GM21528 (cell line): Measurements from ENCODE around the gene NDUFA5.
"Not testable (repeated sequence)": the region's sequence is repeated elsewhere in the genome, so short reads cannot be mapped to it uniquely, and the experiment has no call there.

ENCODE experiments used
- ATAC-seq: cut with Tn5 transposase; IDR thresholded peaks from one replicate; pipeline ENCODE4 v1.9.1; 2021; ENCODE audit warnings: mild to moderate bottlenecking, moderate library complexity; ENCODE audit not compliant: unreplicated experiment, low FRiP score

NDUFA5 gene

GRCh38 chr7:123558289-123558874 lies 764 bp upstream of the NDUFA5 start:
- ATAC-seq: no peak

- no peak for ATAC-seq
Measured at GRCh38 chr7:123557016-123557397, 611 bp downstream of the NDUFA5 start.

GRCh38 chr7:123555484-123555883 lies 2.1 kb downstream of the NDUFA5 start:
- ATAC-seq: no peak

GRCh38 chr7:123553159-123553558 lies 4.5 kb downstream of the NDUFA5 start:
- no peak for ATAC-seq

GRCh38 chr7:123552641-123553040 lies 5.0 kb downstream of the NDUFA5 start:
- no peak for ATAC-seq

GRCh38 chr7:123552134-123552533 lies 5.5 kb downstream of the NDUFA5 start:
- ATAC-seq: not testable (repeated sequence)

GRCh38 chr7:123548406-123548805 lies 9.2 kb downstream of the NDUFA5 start:
- no peak for ATAC-seq

- ATAC-seq: no peak
Measured at GRCh38 chr7:123539871-123540270, 17.7 kb downstream of the NDUFA5 start.

- ATAC-seq: no peak
Measured at GRCh38 chr7:123538897-123539296, 18.7 kb downstream of the NDUFA5 start.

- ATAC-seq: no peak
Measured at GRCh38 chr7:123538189-123538714, 19.4 kb downstream of the NDUFA5 start.

- ATAC-seq: no peak
Measured at GRCh38 chr7:123537026-123537642, 20.5 kb downstream of the NDUFA5 start.

- ATAC-seq: no peak
Measured at GRCh38 chr7:123535517-123535916, 22.1 kb downstream of the NDUFA5 start.

- ATAC-seq: peak; percentile 86
Measured at GRCh38 chr7:123534383-123535260, 23.0 kb downstream of the NDUFA5 start, which contains the start of gene IQUB. Gene IQUB (minus strand): TSS chr7:123534595. CDS start chr7:123512340, 22,255 bp downstream.

GRCh38 chr7:123533929-123534382 lies 23.7 kb downstream of the NDUFA5 start:
- peak; percentile 14 for ATAC-seq

GRCh38 chr7:123533553-123533917 lies 24.1 kb downstream of the NDUFA5 start:
- ATAC-seq: no peak

- peak; percentile 42 for ATAC-seq
Measured at GRCh38 chr7:123532788-123533552, 24.6 kb downstream of the NDUFA5 start.

- peak; percentile 3 for ATAC-seq
Measured at GRCh38 chr7:123532343-123532742, 25.3 kb downstream of the NDUFA5 start.

- ATAC-seq: not testable (repeated sequence)
Measured at GRCh38 chr7:123530035-123530591, 27.5 kb downstream of the NDUFA5 start.

GRCh38 chr7:123528265-123528664 lies 29.4 kb downstream of the NDUFA5 start:
- no peak for ATAC-seq

GRCh38 chr7:123527712-123528225 lies 29.8 kb downstream of the NDUFA5 start:
- ATAC-seq: not testable (repeated sequence)
